Hepatocyte (in vitro differentiated cells): ENCODE results near the gene PATL1. TPM values are rescaled to one million over a fixed set of nuclear protein-coding genes. Genes with fewer than 3 reads are reported as not detected.
"Not testable (repeated sequence)": the region's sequence is repeated elsewhere in the genome, so short reads cannot be mapped to it uniquely, and the experiment has no call there.

Source experiments
- DNase-seq: peaks from one replicate; pipeline ENCODE4 v3.0.0-alpha.2; 2016; ENCODE audit warnings: low spot score
- H2AFZ ChIP-seq: fragments of 200-600 bp; sonication (generic); 2 replicates; pipeline ENCODE4 v1.6.0; 2016; ENCODE audit warnings: antibody characterized with exemption, mild to moderate bottlenecking
- H3K27ac ChIP-seq: fragments of 200-600 bp; sonication (generic); 2 replicates; pipeline ENCODE4 v1.5.1; 2016; ENCODE audit warnings: mild to moderate bottlenecking
- H3K27me3 ChIP-seq: fragments of 200-600 bp; sonication (generic); 2 replicates; pipeline ENCODE4 v1.6.1; 2016
- H3K36me3 ChIP-seq: fragments of 200-600 bp; sonication (generic); replicated peaks from 2 replicates; pipeline ENCODE4 v1.5.1; 2016; ENCODE audit warnings: low read depth; ENCODE audit not compliant: insufficient read depth
- H3K4me1 ChIP-seq: fragments of 200-600 bp; sonication (generic); 2 replicates; pipeline ENCODE4 v1.5.1; 2016; ENCODE audit warnings: mild to moderate bottlenecking, moderate library complexity; ENCODE audit not compliant: insufficient read depth
- H3K4me2 ChIP-seq: fragments of 200-600 bp; sonication (generic); 2 replicates; pipeline ENCODE4 v1.6.0; 2016
- H3K4me3 ChIP-seq: fragments of 200-600 bp; sonication (generic); 2 replicates; pipeline ENCODE4 v1.5.1; 2016; ENCODE audit warnings: mild to moderate bottlenecking
- H3K79me2 ChIP-seq: fragments of 200-600 bp; sonication (generic); 2 replicates; pipeline ENCODE4 v1.6.0; 2017; ENCODE audit warnings: mild to moderate bottlenecking
- H3K9me2 ChIP-seq: fragments of 200-600 bp; sonication (generic); replicated peaks from 2 replicates; pipeline ENCODE4 v1.6.0; 2017; ENCODE audit warnings: mild to moderate bottlenecking; ENCODE audit not compliant: insufficient read depth
- H3K9me3 ChIP-seq: fragments of 200-600 bp; sonication (generic); 2 replicates; pipeline ENCODE4 v1.5.1; 2016; ENCODE audit warnings: low read depth, mild to moderate bottlenecking
- H4K20me1 ChIP-seq: fragments of 200-600 bp; sonication (generic); 2 replicates; pipeline ENCODE4 v1.6.0; 2016; ENCODE audit warnings: mild to moderate bottlenecking; ENCODE audit not compliant: insufficient read depth, poor library complexity, severe bottlenecking
- CTCF ChIP-seq: fragments of 200-600 bp; sonication (generic); IDR thresholded peaks from 2 replicates; pipeline ENCODE4 v1.5.1; 2016; ENCODE audit warnings: antibody characterized with exemption, mild to moderate bottlenecking; ENCODE audit not compliant: poor library complexity
- EZH2 ChIP-seq: fragments of 200-600 bp; sonication (generic); IDR thresholded peaks from 2 replicates; pipeline ENCODE4 v1.6.1; 2016; ENCODE audit warnings: antibody characterized with exemption, mild to moderate bottlenecking, borderline replicate concordance
- EZH2phosphoT487 ChIP-seq: fragments of 200-600 bp; sonication (generic); IDR thresholded peaks from one replicate; pipeline ENCODE4 v1.6.1; 2018; ENCODE audit warnings: antibody characterized with exemption, mild to moderate bottlenecking, low read depth, moderate library complexity; ENCODE audit not compliant: unreplicated experiment, severe bottlenecking
- WGBS: methylation state at CpG from one replicate; pipeline ENCODE4 v1.1.6; 2016; ENCODE audit warnings: low lambda C conversion rate; ENCODE audit errors: missing lambda C conversion rate; 5-methylcytosine and 5-hydroxymethylcytosine counted together
- polyA plus RNA-seq: library from polyadenylated mRNA; unstranded; fragments of >200 nt; fragmentation: Nextera tagmentation; extraction: Ambion mirVana; gene quantifications from 2 replicates; pipeline ENCODE4 v1.2.1, GENCODE V29; 2016
- total RNA-seq: library from RNA; depleted of rRNA; stranded (reverse); fragments of >200 nt; gene quantifications from 2 replicates; pipeline ENCODE4 v1.2.3, GENCODE V29; 2014

PATL1 gene
- total and polyA plus RNA-seq, 2 experiments from 2014 or later = 19.9 to 21.6 TPM

- H2AFZ ChIP-seq = no peak overlapping the region
- no peak overlapping the region for H3K4me2 ChIP-seq
- no peaks in the 10 kb centered on the region for H3K9me2 ChIP-seq
- no peak overlapping the region for H3K27ac ChIP-seq
- no peak for DNase-seq
- no peaks in the 10 kb centered on the region for H3K27me3 ChIP-seq
- no peaks in the 10 kb centered on the region for H3K9me3 ChIP-seq
- H3K4me3 ChIP-seq = no peak overlapping the region
- H3K36me3 ChIP-seq = peaks cover 6% of the 10 kb centered on the region
- no peaks in the 10 kb centered on the region for H4K20me1 ChIP-seq
- H3K4me1 ChIP-seq = no peaks in the 10 kb centered on the region
- H3K79me2 ChIP-seq = peaks cover 9% of the 10 kb centered on the region
- TF ChIP-seq CTCF (no peak), EZH2 (no peak), EZH2phosphoT487 (no peak)
- WGBS = 82% methylated on average over 3 of the region's 3 CpGs
These were observed 25.4 kb downstream of the PATL1 start for GRCh38 chr11:59643390-59643789.

- Histone ChIP-seq H2AFZ (no peak overlapping the region), H3K4me3 (no peak overlapping the region), H3K79me2 (peaks cover 3% of the 10 kb centered on the region), H3K27ac (no peak overlapping the region), H3K36me3 (peaks cover 6% of the 10 kb centered on the region), H4K20me1 (no peaks in the 10 kb centered on the region), H3K4me1 (no peaks in the 10 kb centered on the region), H3K27me3 (no peaks in the 10 kb centered on the region), H3K9me2 (no peaks in the 10 kb centered on the region), H3K4me2 (no peak overlapping the region), H3K9me3 (no peaks in the 10 kb centered on the region)
- DNase-seq = no peak
- no peak for TF ChIP-seq EZH2
- TF ChIP-seq EZH2phosphoT487 = no peak
- no peak for TF ChIP-seq CTCF
- WGBS = 97% methylated on average over 3 of the region's 3 CpGs
These were observed 27.7 kb downstream of the PATL1 start for GRCh38 chr11:59641156-59641555.

- Histone ChIP-seq H3K4me1 (no peaks in the 10 kb centered on the region), H3K9me2 (no peaks in the 10 kb centered on the region), H3K4me2 (no peak overlapping the region), H3K27me3 (no peaks in the 10 kb centered on the region), H3K27ac (no peak overlapping the region), H3K36me3 (no peaks in the 10 kb centered on the region), H3K79me2 (no peaks in the 10 kb centered on the region), H2AFZ (no peak overlapping the region), H4K20me1 (no peaks in the 10 kb centered on the region), H3K4me3 (no peak overlapping the region), H3K9me3 (no peaks in the 10 kb centered on the region)
- WGBS = 88% methylated on average over 2 of the region's 2 CpGs
- TF ChIP-seq EZH2phosphoT487 = no peak
- TF ChIP-seq CTCF = no peak
- TF ChIP-seq EZH2 = no peak
- no peak for DNase-seq
These were observed 38.3 kb downstream of the PATL1 start for GRCh38 chr11:59630493-59630892.

- no peaks in the 10 kb centered on the region for H3K27me3 ChIP-seq
- no peaks in the 10 kb centered on the region for H3K9me3 ChIP-seq
- no peak overlapping the region for H3K27ac ChIP-seq
- H3K9me2 ChIP-seq = no peaks in the 10 kb centered on the region
- no peaks in the 10 kb centered on the region for H3K36me3 ChIP-seq
- no peaks in the 10 kb centered on the region for H4K20me1 ChIP-seq
- no peak overlapping the region for H3K4me2 ChIP-seq
- TF ChIP-seq EZH2phosphoT487 (no peak), EZH2 (no peak), CTCF (no peak)
- H3K4me3 ChIP-seq = no peak overlapping the region
- H3K4me1 ChIP-seq = no peaks in the 10 kb centered on the region
- H3K79me2 ChIP-seq = no peaks in the 10 kb centered on the region
- no peak for DNase-seq
- no peak overlapping the region for H2AFZ ChIP-seq
These were observed 38.8 kb downstream of the PATL1 start for GRCh38 chr11:59629996-59630395.

- WGBS = 91% methylated on average over 4 of the region's 4 CpGs
- H3K27me3 ChIP-seq, H4K20me1 ChIP-seq, H2AFZ ChIP-seq, DNase-seq, H3K27ac ChIP-seq, H3K4me3 ChIP-seq, H3K79me2 ChIP-seq, H3K9me3 ChIP-seq, H3K9me2 ChIP-seq, H3K36me3 ChIP-seq, H3K4me1 ChIP-seq, H3K4me2 ChIP-seq: not testable (repeated sequence)
These were observed 41.9 kb downstream of the PATL1 start for GRCh38 chr11:59626969-59627368.
